Right ventricle myocardium inferior (tissue), 1 donor: ENCODE measurements around the gene PCLAF. TPM values are rescaled to one million over a fixed set of nuclear protein-coding genes. Genes with fewer than 3 reads are reported as not detected.
"Not testable (repeated sequence)": the region's sequence is repeated elsewhere in the genome, so short reads cannot be mapped to it uniquely, and the experiment has no call there.

Source experiments
- ATAC-seq: fragments of 200-7000 bp; cut with Tn5 transposase; one replicate; pipeline ENCODE4 v1.9.1; 2020; ENCODE audit warnings: mild to moderate bottlenecking, moderate library complexity
- DNase-seq: peaks from one replicate; pipeline ENCODE4 v3.0.0; 2021; ENCODE audit errors: missing footprints
- intact Hi-C: fragments of 100-400 bp; cut with DNase I; formaldehyde crosslinking; loops from one replicate; pipeline ENCODE4 v1.11.0; 2022
- total RNA-seq: library from RNA; stranded (reverse); fragmentation: NEBNext Ultra II Directional; extraction: Animal tissue kit (Norgen Biotek cat#: 25700); gene quantifications from one replicate; pipeline ENCODE4 v1.2.1, GENCODE V29; 2021
- donor health status: DM: no; HTN: yes; CAD: no; lungs with severe emphysema.

PCLAF gene
- total RNA-seq, 1 donor from 2014 or later = 1.1 TPM

DNA sequence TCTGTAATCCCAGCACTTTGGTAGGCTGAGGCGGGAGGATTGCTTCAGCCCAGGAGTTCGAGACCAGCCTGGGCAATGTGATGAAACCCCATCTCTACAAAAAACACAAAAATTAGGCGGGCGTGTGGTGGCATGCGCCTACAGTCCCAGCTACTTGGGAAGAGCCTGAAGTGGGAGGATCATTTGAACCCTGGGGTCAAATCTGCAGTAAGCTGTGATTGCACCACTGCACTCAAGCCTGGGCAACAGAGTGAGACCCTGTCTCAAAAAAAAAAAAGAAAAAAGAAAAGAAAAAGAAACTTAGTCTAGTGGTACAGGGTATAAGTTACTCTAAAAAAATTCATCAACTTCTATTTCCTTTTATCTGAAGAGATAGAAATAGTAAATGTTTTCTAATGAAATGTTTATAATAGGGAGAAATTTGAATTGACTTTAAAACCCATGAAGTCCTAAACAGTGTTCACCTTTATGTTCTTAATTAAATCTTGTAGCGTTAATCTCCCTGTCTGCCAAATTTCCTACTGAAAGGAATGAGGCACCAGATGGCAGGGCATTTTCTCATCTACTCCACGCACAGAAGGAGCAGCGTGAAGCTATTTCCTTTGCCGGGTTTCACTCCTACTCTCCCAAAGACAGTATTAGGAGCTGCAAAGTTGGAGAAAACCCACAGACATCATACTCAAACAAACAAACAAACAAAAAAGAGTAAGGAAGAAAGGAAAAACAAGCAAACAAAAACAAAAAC lies 1.9 kb downstream of the PCLAF start:
- intact Hi-C loops = no loop called here
- DNase-seq (no peak), ATAC-seq (no peak)

DNA sequence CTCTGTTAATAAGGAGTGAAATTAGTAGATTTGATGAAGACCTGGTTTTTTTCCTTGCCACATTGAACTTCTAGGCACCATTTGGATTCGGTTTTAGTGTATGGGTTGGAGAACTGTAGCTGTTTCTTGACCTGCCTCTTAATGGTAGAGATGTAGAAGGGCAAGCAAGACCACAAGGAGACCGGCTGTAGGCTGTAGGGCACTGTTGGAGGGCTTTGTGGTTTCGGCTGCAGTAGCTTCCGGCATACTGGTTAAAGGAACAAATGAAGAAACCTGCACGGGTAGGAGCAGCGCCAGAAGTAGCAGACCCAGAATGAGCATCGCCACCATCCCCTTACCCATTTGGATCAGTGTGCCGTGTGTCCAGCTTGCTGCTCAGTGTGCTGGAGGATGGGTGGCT lies 7.9 kb downstream of the PCLAF start:
- DNase-seq = no peak
- intact Hi-C loops = no loop called here
- ATAC-seq = no peak

DNA sequence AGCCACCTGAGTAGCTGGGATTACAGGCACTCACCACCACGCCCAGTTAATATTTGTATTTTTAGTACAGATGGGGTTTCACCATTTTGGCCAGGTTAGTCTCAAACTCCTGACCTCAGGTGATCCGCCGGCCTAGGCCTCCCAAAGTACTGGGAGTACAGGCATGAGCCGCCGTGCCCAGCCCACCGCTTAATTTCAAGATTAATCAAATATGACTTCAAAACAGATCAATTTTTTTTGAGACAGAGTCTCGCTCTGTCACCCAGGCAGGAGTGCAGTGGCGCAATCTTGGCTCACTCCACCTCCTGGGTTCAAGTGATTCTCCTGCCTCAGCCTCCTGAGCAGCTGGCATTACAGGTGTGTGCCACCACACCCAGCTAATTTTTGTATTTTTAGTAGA lies 9.9 kb downstream of the PCLAF start:
- DNase-seq, intact Hi-C loops, ATAC-seq: not testable (repeated sequence)

DNA sequence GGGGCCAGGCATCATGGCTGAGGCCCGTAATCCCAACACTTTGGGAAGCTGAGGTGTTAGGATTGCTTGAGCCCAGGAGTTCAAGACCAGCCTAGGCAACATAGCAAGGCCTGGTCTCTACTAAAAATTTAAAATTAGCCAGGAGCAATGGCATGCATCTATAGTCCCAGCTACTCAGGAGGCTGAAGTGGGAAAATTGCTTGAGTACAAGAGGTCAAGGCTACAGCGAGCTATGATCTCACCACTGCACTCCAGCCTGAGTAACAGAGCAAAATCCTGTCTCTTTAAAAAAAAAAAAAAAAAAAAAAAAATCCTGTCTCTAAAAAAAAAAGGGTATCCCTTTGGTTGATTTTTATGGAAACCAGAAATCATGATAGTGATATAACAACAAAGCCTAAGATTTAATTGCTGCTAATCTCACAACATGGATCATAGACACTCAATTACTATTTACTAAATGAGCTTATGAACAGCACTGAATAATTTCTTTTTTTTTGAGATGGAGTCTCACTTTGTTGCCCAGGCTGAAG lies 12.1 kb downstream of the PCLAF start:
- DNase-seq = no peak
- intact Hi-C loops = no loop called here

DNA sequence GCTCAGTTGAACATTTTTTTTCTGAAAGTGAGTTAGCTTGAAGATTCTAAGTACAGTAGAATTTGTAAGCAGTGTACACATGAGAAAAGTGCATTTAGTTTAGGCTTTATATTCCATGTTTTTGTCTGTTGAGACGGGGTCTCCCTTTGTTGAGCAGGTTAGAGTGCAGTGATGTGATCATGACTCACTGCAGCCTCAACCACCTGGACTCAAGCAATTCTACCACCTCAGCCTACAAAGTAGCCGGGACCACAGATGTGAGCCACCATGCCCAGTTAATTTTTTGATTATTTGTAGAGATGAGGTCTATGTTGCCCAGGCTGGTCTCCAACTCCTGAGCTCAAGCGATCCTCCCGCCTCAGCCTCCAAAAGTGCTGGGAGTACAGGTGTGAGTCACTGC lies 20.0 kb downstream of the PCLAF start:
- intact Hi-C loops = no loop called here

More for the DNA sequence above, 12.1 kb downstream of the PCLAF start:
- no peak for ATAC-seq

DNA sequence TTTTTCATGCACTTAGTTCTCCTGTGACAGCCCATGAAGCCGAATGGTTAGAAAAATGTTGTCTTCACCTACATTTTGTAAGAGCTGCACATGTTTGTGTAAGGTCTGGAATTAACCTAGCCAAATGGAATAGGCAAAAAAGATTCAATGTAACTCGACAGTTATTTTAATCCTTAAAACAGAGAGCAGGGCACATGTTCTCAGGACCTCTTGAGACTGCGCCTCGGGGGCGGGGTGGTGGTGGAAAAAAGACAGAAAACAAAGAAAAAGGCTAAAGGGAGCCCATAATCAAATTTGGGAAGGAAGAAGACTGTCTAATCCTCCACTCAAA lies 24.6 kb downstream of the PCLAF start:
- DNase-seq = no peak
- no peak for ATAC-seq
- intact Hi-C loops = loop anchor here (2.0 to 10.0 kb wide), 2 partner anchors 146 to 192 kb away; partner anchors contain the start of gene PPIB

More for the DNA sequence above, 20.0 kb downstream of the PCLAF start:
- DNase-seq = no peak
- ATAC-seq = no peak

DNA sequence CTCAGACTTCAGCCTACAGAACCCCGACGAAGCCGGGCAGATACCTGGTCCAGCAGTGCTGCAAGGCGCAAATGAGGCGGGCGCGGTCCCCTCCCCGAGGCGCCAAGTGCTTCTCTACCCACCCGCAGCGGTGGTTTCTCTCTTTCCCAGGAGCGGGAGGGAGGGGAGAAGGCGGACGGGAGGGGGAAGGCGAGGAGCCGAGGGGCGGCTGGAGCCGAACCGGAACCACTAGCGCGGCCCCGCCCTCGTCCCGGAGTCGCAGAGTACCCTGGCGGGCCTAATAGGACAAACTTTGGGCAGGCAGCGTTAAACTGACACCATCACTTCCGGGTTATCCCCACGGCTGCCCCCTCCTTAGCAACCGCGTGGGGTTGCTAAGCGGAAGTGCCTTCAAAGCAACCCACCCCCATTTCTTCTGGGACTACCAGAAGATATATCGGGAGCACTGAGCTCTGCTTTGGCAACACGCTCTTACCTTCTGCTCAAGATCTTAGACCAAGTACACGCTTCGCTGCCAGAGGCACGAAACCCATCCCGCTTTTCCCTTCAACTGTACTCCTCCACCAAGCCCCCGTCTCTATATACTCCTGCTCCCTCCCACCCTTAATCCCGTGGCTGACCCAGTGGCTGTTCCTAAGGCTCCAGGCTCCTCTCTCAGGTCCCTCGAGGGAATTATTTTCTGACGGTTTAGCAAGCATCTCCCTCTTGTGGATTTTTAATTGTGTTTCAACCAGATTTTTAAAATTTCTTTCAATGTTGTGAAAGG lies 25.1 kb downstream of the PCLAF start, which contains the start of gene CSNK1G1:
CSNK1G1 (minus strand) TSS at position 230 of the 766 bp plus-strand sequence. CDS start 55,674 bp downstream, outside the sequence.
- peak; percentile 96 for DNase-seq
- intact Hi-C loops = loop anchor here (2.0 to 10.0 kb wide), 2 partner anchors 145 to 191 kb away; partner anchors contain the start of gene PPIB
- peak; percentile 100 for ATAC-seq

DNA sequence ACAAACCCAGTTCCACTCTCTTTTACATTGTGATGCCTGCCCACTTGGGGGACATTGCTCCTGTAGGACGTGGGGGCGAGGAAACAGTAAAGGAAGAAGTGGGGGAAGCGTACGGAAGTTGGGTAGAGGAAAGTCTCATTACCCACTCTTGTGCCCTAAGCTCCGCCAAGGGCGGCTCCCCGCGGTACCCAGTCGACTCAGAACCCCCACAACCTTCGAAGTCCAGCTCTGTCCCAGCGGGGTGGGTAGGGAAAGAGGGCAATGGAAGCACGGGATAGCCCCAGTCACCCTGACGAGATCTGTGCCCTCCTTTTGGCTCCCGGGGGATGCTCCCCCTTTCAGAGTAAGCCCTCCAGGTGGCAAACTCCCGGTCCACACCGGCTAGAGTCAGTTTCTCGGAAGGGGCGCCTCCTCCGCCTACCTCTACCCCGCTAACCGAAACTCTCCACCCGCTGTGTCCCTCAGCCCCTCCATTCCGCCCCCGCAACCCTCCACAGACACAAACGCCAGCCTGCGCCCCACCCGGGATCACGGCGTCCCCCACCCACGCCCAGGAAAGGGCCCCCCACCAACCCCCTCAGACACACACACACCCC lies 25.8 kb downstream of the PCLAF start:
- ATAC-seq (peak; percentile 20), DNase-seq (no peak)
- intact Hi-C loops = loop anchor here (10.0 kb wide), 1 partner anchor 191 kb away; the partner anchor contains the start of gene PPIB

DNA sequence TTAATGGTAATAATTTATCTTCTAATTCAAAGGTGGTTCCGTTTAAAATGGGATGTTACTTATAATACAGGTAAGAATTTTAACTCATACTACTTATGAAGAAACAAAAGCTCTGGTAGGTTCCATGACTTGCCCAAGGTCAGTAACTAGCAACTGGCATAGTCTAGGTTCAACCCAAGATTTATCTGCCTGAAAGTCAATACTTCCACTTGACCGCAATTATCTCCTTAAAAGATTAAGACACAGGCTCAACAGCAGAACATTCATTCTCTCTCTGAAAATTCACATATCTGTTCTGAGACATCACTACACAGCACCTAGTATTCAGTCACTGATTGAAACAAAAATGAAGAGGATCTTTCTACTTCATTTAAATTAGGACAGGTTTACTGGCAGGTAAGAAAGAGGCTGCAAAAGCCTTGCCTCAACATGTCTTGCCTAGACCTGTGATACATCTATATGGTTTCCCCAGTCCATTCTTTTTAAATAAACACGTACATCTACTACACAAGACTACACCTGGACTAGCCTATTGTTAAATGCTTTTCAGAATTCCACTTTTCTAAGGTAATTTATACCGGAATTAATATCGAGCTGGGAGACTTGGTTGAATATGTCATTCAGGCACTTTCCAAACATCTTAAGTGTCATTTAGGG lies 26.4 kb downstream of the PCLAF start:
- DNase-seq (no peak), ATAC-seq (no peak)
- intact Hi-C loops = loop anchor here (10.0 kb wide), 1 partner anchor 190 kb away; the partner anchor contains the start of gene PPIB

DNA sequence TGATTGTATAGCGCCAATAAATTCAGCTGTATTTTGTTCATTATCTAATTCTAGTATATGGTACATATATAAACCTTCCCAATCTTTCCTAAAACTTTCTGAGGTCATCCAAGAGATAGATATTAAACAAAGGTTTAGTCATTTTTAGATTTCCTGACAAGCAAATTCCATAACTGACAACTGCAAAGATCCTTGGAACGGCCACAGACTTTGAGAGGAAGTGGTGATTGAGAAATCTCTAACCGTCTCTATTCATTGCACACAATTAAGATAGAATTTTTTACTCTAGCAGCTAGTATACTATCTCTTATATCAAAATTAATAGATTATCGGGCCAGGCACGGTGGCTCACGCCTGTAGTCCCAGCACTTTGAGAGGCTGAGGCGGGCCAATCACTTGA lies 30.0 kb downstream of the PCLAF start:
- intact Hi-C loops = loop anchor here (10.0 kb wide), 1 partner anchor 186 kb away; the partner anchor contains the start of gene PPIB
- ATAC-seq (no peak), DNase-seq (no peak)

DNA sequence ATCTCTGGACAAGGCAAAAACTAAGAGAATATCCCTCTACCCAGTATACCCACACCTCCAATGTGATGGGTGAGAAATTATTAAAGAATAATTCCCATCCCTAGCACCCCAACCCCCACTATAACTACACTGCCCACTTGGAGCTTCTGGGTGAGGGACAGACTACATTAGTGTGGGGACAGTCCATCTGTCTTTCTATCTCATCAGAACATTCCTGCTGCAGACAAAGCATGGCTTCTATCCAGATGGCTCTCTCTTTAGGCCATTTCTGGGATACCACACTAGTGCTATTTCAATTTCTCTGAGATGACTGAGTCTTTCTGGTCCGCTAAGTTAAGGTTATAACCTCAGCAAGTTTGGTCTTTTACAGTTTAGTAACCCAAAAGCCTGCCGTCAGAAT lies 31.9 kb downstream of the PCLAF start:
- intact Hi-C loops = no loop called here
- ATAC-seq = peak; percentile 31
- DNase-seq = no peak

DNA sequence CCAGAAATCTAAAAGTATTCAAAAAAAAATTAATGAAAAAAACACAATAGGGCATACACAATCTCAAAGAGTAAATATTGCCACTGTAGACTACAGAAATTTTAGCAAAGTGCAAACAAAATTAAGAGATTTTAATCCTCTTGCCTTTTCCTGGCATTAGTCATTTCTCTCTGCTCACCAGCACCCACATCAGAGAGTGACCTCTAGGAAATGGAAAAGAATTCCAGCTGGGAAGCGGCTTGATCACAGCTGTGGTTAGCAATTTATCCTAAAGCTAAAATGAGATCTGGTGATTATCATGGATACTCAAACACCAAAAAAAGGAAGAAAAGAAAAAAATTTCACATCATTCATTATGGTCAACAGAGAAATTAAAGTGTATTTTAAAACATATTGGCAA lies 32.8 kb downstream of the PCLAF start:
- DNase-seq (no peak), ATAC-seq (no peak)
- intact Hi-C loops = no loop called here

DNA sequence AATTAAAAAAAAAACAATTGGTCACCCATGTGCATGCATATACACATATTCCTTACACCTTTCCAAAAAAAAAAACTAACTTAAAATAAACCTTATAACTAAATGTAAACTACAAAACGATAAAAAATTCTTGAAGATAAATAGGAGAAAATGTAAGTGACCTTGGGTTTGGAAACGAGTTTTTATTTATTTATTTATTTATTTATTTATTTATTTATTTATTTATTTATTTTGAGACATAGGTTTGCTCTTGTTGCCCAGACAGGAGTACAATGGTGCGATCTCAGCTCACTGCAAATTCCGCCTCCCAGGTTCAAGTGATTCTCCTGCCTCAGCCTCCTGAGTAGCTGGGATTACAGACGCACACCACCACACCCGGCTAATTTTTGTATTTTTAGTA lies 35.0 kb downstream of the PCLAF start:
- intact Hi-C loops, ATAC-seq, DNase-seq: not testable (repeated sequence)

DNA sequence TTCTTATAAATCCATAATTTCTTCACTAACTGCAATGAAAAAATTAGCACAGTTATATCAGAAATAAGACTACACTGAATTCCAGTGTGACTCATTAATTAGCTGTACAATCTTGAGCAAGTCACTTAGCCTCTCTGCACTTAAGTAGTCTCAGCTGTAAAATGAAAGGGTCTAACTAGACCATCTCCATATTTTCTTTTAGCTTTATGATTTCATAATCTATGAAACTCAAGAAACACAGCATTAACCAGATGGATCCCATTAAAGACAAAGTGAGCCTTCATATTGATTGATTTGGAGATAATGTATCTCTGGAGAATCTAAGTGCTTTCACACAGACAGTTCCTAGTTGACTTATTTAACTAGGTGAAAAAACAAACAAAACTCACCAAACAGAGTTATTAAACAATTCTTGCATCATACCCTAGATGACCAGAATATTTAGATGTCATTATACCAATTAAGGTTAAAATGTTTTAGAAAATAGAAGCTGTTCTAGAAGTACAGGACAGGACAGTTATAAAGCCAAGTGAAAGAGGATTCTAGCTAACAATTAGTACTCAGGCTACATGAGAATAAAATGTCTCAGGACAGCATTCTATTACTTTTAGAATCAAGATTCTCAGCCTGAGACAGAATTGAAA lies 36.5 kb downstream of the PCLAF start:
- ATAC-seq = no peak
- intact Hi-C loops = no loop called here
- no peak for DNase-seq

DNA sequence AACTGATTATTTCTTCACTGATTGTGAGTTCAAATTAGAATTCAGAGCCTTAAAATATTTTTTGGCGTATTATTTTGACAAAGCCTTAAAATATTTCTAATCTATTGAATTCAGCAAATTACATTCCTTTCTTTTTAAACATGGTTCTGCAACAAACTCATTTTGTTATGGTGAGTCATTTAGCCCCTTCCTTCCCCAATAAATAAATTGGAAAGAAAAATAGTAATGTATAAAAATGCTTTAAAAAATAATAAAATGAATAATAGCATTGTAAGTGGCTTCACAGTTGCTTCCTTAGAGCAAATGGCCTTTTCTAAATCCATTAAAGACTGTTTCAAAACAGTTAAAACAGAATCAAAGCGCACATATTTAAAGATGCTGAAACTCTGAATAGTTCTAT lies 37.4 kb downstream of the PCLAF start:
- intact Hi-C loops = no loop called here
- ATAC-seq (no peak), DNase-seq (no peak)

DNA sequence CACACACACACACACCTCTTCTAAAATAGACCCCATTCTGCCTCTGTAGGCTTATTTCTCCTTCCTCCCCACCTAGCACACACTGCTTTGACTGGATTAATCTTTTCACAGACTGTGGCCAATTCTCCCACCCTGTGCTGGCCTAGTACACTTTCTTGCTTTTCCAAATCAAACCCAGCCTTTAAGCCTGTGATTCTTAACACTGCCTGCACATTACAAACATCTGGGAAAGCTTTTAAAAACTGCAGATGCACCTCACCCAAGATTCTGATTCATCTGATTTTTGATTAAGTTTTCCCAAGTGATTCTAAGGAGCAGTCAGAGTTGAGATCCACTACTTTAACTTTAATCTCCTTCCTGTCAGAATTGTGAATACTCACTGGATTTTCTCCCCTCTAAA lies 38.0 kb downstream of the PCLAF start:
- no peak for DNase-seq
- ATAC-seq = no peak
- intact Hi-C loops = no loop called here

DNA sequence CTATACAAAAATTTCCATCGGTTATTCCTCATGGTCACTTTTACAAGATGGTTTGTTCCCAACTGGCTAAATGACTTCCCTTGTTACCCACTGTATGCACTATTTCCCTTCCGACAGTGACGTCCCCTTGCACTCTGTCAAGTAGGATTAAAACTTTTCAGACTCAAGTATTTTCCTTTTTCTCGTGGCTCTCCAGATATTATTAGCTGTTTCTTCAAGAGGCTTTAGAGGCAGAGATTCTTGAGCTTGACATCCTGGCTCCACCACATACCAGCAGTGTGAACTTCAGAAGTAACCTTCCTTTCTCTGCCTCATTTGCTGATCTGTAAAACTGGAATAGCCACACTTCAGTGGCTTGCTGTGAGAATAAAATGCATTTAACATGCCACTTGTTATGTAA lies 39.3 kb downstream of the PCLAF start:
- intact Hi-C loops = no loop called here
- no peak for ATAC-seq
- no peak for DNase-seq

DNA sequence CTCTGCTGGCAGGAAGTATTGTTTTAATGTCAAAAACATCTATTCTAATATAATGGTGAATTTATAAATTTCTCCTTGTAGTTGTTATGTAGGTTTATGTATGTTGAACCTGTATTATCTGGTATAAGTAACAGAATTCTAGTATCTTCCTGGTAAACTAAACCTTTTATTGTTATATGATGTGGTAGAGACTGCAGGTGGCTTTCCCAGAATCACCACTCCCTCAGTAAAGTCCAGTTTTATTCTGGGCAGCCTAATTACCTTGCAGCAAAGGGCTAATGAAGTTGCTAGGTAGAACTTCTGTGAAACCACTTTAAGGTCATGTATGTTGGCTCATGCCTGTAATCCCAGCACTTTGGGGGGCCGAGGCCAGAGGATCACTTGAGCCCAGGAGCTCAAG lies 40.9 kb downstream of the PCLAF start:
- intact Hi-C loops = no loop called here
- ATAC-seq (no peak), DNase-seq (no peak)
